GM12801 (cell line): ENCODE measurements around the gene ABCG1.

ENCODE experiments used
- TF ChIP-seq, protein P1 (sequence below): IDR thresholded peaks from one replicate; pipeline ENCODE4 v1.5.1; 2011; ENCODE audit warnings: control low read depth; ENCODE audit not compliant: insufficient read length; ENCODE audit errors: extremely low read depth

The ABCG1 gene

DNA sequence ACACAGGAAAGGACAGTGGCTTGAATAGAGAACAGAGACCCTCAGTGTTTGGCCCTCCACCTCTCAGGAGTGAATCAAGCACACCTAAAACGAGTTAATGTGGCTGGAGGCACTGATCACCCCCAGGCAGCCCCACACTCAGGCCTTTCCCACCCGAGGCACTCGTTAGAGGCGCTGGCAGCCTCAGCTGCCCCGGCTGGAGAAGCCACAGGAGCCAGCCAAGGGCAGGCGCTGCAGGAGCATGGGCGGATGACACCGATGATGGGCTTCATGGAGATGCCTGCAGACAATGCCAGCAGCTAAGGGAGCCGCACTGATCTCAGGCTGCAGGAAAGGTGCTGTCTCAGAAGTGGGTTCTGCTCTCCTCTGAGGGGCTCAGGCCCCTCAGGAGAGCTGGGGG is 24.1 kb upstream of the ABCG1 start:
- TF ChIP-seq, protein P1, sequence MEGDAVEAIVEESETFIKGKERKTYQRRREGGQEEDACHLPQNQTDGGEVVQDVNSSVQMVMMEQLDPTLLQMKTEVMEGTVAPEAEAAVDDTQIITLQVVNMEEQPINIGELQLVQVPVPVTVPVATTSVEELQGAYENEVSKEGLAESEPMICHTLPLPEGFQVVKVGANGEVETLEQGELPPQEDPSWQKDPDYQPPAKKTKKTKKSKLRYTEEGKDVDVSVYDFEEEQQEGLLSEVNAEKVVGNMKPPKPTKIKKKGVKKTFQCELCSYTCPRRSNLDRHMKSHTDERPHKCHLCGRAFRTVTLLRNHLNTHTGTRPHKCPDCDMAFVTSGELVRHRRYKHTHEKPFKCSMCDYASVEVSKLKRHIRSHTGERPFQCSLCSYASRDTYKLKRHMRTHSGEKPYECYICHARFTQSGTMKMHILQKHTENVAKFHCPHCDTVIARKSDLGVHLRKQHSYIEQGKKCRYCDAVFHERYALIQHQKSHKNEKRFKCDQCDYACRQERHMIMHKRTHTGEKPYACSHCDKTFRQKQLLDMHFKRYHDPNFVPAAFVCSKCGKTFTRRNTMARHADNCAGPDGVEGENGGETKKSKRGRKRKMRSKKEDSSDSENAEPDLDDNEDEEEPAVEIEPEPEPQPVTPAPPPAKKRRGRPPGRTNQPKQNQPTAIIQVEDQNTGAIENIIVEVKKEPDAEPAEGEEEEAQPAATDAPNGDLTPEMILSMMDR = no peak

DNA sequence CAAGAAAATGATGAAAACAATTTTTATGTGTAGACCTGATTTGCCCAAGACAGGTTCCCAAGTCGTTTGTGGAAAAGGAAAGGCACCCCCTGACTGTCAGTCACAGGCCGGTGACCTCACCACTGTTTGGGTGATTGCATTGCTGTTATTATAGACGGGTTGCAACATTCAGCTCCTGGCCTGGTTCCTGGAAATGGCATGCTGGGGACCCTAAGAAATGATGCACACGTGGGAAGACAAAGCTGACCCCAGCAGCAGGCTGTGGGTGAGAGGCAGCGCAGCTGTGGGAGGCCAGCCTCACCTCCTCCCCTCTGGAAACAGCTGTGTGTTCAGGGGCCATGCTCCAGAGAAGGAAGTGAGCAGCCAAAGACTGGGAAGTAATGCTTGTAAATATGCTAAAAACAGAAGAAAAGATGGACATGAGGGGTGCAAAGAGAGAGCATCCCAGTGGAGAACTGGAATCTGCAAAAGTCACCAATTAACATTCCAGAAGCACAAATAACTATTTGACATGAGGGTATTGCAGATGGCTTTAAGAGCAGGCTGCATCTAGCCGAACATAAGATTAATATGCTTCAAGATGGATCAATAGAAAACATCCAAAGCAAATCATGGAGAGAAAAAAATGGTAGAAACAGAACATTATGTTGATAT is 23.4 kb upstream of the ABCG1 start:
- TF ChIP-seq, protein P1 = no peak

DNA sequence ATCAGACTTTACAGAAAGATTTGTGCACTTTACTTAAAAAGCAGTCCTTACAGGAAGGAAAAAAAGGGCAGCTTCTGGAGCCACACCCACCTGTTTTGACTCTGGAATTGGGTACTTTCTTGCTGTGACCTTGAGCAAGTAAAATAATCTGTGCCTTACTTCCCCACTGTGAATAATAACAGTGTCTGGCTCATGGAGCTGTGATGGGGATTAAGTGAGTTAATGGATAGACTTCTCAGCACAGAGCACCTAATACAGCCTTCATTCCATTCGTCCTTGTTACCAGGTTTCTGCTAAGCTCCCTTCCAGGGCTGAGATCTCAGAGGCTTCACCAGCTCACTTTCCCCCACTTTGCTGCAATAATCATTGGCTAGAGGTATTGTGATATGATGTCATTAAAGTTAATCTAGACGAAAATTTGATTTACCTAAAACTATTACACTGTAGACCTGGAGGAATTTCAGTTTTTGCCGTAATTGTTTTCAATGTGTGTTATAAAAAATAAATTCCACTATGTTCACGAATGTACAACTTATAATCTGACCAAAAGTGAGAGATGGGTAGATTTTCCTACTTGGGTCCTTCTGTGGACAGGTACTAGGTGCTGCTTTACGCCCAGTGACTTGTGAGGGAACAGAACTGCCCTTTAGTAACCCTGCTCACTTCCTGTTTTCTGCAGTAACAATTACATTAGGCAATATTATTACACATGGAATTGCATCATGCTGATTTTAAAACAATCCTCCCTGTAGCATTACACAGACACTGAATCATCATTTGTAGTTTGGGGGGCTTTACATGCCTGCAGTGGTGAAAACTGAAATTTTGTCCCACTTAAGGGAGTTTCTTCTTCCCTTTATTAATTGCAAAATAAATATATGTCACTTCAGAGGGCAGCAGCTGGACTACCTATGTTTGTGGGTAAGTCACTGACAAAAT is 19.7 kb upstream of the ABCG1 start:
- TF ChIP-seq, protein P1 = no peak

DNA sequence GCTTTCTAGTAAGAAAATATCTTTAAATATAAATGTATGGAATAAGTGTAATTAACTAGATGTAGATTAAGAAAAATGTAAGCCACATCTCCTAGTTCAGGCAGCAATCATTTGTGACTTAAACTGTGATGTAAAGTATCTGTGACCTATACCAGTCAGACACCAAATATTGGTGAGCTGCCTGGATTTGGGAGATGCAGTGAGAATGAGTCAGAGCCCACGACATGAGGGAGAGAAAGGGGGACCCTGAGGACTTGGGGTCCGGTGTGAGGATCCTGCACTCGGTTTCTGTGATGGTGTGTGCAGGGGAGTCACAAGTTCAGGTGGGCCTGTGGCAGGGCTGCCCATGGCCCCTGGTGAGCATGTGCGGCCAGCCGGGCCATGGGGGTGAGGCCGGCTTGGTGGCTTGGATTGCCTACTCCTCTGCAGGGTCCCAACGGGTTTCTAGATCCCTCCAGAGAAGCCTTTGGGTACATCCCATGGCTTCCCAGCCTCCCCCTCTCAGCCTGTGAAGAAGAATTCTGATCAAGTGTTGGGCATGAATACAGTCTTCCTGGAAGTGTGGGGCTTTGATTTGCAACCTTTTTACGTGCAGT is 19.0 kb upstream of the ABCG1 start:
- TF ChIP-seq, protein P1 = no peak

DNA sequence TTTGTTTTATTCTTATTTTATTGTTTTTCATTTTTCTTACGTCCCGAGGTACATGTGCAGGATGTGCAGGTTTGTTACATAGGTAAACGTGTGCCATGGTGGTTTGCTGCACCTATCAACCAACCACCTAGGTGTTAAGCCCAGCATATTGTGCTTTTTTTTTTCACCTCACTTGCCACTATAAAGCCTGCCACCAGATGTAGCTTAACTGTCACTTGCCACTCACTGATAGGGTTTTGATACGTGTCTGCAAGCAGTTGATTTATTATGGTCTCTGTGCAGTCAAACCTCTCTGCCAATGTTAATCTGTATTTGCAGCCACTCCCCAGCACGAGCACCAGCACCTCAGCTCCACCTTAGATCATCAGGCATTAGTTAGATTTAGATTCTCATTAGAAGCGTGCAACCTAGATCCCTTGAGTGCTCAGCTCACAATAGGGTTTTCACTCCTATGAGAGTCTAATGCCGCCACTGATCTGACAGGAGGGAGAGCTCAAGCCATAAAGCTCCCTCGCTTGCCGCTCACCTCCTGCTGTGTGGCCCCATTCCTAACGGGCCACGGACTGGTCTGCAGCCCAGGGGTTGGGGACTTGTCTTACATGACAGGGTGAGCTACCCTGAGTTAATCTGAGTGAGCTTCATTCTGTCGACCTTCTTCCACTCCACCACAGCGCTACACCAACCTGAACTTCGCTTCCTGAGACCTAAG is 17.9 kb upstream of the ABCG1 start:
- TF ChIP-seq, protein P1 = no peak

DNA sequence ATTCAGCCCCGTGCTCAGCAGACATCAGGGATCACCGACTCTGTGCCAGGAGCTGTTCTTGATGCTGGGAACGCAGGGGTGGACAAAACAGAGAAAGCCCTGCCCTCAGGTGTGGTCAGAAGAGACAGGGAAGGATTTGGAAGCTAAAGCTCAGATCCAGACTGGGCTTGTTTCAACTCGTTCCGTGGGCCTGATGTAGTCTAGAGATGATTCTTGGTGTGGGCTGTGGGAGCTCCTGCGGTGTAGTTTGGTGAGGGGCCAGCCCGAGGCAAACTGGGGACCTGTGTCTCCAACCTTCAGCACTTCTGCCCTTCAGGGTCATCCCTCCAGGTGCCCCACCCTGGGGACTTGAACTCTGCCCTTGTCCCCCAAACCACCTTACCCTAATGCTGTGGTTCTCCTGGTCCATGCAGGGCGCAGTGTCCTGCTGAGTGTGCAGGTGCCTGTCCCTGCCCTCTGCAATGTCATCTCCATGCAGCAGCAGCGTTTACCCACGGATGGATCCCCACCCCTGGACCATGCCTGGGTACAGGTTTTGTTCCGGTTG is 17.3 kb upstream of the ABCG1 start:
- TF ChIP-seq, protein P1 = no peak
